GM21423 (cell line): ENCODE data around the gene MRRF.
"Not testable (repeated sequence)": the region's sequence is repeated elsewhere in the genome, so short reads cannot be mapped to it uniquely, and the experiment has no call there.

Experiments used
- ATAC-seq: cut with Tn5 transposase; IDR thresholded peaks from one replicate; pipeline ENCODE4 v1.9.1; 2021; ENCODE audit warnings: mild to moderate bottlenecking, moderate library complexity; ENCODE audit not compliant: unreplicated experiment

Gene MRRF

DNA sequence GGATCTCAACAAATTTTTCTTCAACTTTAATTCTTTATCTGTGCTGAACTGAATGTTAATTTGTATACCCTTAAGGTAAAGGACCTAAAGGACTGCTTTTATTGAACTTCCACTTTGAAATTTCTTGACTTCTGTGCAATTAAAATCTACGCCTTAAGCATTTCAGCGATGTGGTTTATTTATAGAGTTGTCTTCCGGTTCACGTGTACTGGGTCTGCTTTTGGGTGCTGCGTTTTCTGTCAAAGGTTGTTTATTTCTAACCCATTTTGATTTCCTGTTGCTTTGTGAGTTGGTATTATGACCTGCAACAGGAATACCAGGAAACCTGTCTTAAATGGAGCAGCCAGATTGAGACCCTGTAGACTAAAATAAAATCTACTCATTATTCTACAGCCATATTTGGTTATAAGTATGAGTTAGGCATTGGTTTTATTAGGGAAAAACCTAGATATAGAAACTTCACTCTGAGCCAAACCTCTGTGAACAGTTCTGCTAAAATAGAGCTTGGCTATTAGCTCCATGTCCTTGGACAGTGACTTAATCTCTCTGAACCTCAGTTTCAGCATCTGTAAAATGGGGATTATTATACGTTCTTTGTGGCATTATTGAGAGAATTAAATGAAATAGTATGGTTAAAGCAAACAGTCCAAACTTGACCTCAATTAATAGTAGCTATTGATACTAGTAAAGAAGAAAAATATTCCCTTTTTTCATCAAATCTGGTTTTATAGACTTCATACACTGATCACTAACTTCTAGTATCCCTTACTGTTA, 3.5 kb downstream of the MRRF start:
- no peak for ATAC-seq

DNA sequence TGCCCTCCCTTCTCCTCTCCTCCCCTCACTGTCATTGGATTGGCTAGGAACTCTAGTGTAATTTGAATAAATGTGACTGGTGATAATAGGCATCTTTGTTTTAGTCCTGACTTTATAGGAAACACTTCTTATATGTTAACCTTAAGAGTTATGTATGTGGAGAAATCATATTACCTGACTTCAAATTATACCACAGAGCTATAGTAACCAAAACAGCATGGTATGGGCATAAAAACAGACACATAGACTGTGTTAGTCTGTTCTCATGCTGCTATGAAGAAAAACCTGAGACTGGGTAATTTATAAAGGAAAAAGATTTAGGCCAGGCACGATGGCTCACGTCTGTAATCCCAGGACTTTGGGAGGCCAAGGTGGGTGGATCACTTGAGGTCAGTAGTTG, 9.4 kb downstream of the MRRF start:
- no peak for ATAC-seq

DNA sequence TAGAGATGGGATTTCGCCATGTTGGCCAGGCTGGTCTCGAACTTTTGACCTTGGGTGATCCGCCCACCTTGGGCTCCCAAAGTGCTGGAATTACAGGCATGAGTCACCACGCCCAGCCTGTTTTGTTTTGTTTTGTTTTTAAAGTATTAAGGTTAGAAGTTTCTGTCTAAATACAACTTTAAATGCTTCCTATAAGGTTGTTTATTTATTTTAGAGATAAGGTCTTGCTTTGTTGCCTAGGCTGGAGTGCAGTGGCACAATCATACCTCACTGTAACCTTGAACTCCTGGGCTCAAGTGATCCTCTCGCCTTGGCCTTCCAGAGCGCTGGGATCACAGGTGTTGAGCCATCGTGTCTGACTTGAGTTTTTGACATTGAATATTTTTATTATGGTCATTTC, 11.4 kb downstream of the MRRF start:
- no peak for ATAC-seq

DNA sequence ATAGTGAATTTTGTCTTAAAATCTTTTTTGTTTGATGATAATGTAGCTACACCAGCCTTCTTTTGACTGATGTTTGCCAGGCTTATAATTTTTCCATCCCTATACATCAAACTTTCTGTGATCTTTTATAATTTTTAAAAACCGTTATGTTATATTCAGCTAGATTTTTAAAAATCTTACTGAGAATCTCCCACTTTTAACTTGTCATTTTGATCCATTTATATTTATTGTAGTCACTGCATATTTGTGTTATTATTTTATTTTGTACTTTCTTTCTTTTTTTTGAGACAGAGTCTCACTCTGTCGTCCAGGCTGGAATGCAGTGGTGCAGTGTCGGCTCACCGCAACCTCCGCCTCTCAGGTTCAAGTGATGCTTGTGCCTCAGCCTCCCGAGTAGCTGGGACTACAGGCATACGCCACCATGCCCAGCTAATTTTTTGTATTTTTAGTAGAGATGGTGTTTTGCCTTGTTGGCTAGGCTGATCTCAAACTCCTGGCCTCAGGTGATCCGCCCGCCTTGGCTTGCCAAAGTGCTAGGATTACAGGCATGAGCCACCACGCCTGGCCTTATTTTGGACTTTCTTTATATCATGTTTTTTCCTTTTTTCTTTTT, 12.7 kb downstream of the MRRF start:
- ATAC-seq, result no peak

DNA sequence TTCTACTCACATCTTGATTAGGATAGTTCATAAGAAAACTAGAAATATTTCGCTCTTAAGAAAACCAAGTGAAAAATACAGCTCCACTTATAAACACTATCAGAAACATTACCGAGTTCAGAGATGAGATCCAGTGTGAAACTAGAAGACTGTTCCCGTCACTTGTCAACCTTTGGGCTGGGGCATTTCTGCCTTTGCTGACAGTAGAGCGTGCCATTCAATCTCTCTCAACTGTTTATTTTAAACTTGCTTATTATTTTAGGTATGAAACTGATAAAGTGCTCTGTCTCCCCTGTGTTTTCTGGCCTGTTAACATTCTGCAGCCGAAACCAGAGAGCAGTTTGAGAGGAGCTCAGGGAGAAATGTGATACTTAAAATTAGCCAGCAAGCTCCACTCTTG, 16.7 kb downstream of the MRRF start:
- ATAC-seq, result no peak

DNA sequence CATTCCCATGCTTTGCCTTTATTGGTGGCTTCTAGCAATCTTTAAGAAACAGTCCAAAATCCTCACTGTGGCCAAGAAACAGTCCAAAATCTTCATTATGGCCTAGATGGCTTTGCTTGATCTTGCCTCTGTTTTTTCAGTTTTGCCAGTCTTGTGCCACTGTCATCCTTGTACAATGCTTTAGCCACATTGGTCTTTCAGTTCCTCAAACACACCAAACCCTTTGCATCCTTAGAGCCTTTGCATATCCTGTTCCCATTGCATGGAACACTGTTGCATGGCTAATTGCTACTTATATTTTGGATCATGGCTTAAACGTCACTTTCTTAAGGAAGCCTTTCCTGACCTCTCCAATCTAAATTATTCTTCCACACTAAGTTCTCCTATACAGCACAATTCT, 22.1 kb downstream of the MRRF start:
- peak; percentile 85 for ATAC-seq

DNA sequence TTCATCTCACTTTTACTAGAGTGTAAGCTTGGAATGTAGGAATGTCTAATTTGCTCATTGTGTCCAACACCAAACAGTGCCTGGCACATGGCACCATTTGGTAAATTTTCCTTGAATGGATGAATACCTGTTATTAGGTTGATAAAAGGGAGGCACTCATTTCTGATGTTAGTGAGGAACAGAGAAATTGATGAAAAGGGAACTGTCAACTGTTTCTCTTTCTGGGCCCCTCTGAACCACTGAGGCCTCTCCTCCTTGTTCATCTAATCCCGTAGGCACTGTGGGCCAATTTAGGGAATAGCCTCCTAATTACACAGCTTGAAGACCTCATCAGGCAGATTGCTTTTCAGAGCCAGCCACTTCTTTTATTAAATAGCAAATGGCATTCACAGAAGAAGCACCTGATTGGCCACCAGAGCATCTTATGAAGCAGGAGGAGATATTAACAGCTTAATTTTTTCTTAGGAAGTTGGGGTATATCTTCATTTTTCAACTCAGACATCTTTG, 22.6 kb downstream of the MRRF start:
- ATAC-seq, result no peak

DNA sequence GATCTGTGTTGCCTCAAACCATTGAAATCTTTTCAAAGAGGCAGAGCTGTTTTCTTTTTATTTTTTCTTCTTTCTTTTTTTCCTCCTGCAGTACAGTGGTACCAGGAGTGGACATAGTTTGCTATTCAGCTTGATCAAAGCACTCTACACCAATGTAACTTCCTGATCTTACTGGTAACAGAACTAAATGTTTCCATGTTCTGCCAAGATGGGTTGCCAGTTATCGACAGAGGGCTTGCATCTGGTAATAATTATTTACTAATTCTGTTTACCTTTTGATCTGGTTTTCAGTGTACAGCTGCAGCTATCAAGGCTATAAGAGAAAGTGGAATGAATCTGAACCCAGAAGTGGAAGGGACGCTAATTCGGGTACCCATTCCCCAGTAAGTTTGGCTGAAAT, 26.8 kb downstream of the MRRF start:
- ATAC-seq, result no peak

DNA sequence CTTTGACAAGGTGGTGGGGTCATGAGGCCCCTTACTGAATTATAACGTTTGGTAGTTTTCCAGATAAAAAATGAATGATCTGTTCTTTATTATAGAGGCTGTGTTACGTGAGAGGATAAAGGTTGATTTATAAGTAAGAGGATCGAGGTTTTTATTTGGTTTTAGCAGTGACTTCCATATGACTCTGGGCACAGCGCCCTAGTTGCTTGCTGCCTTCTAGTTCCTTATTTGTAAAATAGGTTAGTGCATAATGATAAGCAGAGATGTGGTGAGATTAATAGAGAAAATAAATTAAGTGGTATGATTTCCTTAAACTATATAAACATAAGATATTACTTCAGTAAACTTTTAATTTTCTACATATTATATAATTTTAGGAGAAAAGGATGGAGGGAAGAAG, 29.8 kb downstream of the MRRF start:
- no peak for ATAC-seq

DNA sequence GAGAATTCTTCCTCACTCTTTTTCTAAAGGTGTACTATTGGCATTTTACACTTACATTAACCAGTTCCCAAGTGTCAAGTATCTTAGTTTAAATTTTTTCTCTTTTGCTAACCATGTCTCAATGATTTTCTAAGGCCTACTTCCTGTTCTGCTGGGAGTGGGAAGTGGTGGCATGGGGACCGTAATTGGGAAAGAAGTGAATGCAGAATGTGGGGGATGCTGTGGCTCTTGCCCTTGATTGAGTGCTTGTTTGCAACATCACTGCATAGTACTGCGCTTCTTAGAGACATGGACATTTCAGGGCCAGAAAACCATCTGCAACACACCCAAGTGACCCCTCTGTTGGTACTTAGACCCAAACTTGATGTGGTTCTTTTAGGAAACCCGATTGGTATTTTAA, 32.8 kb downstream of the MRRF start:
- ATAC-seq, result no peak

DNA sequence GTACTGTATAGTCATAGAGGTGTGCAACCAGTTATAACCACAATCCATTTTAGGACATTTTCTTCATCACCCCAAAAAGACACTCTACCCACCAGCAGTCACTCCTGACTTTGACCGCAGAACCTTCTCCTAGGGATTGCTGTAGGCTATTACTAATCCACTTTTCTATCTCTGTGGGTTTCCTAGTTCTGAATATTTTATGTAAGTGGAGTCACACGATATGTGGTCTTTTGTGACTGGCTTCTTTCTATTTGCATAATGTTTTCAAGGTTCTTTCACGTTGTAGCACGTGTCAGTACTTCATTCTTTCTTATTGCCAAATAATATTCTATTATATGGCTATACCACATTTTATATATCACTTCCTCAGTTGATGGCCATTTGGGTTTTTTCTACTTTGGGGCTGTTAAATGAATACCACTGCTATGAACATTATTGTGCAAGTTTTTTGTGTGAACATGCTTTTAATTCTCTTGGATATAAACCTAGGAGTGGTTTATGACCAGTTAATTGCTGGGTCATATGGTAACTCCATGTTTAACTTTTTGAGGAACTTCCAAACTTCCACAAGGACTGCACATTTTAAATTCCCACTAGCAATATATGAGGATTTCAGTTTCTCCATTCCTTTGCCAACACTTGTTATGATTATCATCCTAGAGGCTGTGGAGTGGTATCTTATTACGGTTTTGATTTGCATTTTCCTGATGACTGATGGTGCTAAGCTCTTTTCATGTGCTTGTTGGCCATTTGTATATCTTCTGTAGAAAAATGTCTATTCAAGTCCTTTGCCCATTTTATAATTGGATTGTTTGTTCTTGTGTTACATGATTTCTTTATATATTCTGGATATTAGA, 37.8 kb downstream of the MRRF start:
- no peak for ATAC-seq

DNA sequence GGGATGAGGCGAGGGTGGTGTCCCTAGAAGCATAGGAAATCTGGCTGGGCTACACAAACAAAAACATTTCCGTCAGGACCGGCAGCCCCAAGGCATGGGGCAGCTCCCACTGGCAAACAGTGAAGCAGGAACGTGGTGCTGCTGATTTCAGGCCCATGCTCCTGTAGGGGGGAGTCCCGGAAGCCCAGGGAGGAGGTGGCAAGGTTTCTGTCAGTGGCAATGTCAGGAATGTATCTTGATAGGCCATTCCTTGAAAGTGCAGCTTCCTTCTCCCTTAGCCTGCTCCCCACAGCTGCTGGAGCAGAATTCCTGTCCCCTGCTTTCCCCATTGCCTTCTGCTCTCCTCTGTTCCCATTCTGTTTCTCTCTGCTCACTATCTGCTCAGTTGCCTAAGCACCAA, 42.4 kb downstream of the MRRF start:
- ATAC-seq, result no peak

DNA sequence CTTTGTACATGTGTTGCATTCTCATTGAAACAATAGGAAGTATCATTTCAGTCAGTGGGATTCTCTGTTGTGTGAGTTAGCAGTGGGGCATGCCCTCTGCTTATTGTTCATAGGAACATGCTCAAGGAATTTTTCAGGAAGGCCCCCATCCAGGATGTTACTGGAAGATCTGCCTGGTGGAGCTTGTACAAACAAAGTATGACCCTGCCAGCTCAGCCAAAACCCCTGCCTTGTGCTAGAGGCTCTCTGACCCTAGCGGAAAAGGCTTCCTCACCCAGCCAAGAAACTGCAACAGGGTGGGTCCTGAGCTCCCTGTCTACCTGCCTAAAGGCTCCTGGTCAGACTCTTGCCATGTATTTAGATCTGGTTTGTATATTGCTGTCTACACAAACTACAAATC, 43.2 kb downstream of the MRRF start:
- ATAC-seq, result no peak

DNA sequence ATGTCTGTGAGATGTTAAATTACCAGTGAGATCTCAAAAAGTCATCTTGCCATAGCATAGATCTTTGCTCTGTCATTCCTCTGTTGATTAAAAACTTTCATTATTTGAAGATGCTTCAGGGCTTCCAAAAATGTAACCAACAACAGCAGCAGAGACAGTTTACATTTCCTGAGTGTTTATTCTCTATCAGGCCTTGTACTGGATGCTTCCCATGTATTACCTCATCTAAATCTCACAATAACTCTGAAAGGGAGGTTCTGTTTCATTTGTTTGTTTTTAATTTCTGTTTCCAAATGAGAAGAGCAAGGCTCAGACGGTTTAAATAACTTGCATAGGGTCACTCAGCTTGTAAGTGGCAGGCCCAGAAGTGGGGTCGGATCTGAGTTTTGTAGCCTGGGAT, 45.2 kb downstream of the MRRF start:
- no peak for ATAC-seq

DNA sequence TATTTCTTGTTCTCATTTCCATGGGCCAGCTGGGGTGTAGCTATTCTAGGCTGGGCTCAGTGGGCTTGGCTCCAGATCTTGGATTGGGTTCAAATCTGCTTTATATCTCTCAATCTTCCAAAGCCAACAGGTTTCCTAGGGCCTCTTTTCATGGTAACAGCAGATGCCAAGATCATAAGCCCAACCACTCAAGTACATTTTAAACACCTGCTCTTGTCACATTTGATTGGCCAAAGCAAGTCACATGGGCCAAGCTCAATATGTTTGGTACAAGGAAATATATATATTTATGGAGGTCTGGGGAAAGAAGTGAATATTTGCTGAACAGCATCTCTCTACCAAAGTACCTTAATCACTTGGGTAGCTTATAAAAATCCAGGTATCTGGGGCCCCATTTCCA, 49.5 kb downstream of the MRRF start:
- no peak for ATAC-seq

DNA sequence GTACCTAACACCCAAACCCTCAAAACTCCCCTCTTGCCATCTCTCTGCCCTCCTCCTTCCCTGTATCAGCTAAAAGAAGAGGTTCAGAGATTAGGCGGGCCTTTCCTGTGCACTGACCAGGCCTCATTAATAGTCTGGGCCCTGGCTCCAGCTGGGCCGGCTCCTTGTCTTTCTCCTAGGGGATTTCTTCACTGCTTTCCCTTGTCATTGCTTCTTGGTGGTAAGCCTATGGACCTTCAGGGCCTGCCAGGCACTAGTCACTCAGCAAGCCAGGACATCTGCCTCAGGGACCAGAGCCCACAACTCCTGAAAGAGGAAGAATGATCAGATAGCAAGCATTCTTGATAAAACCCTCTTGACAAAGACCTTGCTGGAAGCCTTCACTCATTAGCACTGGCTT, 50.9 kb downstream of the MRRF start:
- no peak for ATAC-seq

DNA sequence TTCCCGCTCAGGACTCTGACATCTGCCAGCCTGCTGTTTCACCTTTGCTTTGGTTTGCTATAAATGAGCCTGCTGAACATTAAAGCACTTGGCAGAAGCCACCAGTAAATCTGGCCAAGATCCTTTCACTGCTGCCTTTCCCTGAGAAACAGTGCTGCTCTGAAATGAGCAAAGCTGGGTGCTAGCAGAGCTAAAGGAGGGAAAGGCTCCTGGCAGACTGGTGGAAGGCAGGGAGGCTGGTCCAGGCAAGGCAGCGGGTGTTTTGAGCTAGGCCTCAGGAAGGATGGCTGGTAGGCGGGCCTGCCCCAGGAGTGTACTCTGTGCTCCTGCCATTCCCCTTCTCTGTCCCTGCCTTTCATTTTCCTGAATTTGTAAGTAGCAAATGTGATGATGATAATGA, 53.6 kb downstream of the MRRF start:
- no peak for ATAC-seq

DNA sequence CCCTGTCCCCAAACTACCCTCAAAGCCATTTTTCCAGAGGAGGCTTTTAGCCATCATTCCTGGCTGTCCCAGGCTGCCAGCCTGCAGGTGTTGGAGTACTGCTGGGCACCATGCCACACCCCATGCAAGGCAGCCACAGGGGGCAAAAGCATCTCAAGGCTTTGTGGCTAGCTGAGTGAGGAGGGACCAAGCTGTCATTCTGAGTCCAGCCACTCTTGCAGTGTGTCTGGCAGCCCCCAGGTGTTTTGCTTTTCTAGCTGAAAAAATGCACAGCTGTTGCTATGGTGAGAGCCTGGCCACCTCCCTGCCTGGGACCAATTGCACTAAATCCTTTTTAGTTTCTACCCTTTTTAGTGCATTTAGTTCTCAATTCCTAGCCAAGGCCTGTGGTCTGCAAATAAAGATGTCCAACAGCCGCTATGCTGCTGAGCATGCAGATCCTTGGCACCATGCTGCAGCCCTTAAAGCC, 55.8 kb downstream of the MRRF start:
- ATAC-seq, result no peak

DNA sequence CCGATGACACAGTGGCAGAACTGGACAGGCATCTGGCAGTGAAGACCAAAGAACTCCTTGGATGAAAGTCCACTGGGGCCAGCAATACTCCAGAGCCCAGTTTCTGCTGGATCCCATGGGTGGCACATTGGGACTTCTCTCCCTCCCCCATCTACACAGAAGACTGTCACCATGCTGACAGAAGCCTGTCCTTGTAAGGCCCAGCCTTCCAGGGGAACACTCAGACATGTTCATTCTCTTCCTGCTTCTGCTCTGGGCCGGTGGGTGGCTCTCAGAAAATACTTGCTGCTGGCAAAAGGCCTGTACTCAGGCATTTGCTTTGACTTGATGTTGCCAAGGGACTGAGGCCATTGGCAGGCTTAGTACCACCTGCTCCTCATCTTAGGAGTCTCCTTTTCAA, 57.9 kb downstream of the MRRF start:
- ATAC-seq, result no peak

DNA sequence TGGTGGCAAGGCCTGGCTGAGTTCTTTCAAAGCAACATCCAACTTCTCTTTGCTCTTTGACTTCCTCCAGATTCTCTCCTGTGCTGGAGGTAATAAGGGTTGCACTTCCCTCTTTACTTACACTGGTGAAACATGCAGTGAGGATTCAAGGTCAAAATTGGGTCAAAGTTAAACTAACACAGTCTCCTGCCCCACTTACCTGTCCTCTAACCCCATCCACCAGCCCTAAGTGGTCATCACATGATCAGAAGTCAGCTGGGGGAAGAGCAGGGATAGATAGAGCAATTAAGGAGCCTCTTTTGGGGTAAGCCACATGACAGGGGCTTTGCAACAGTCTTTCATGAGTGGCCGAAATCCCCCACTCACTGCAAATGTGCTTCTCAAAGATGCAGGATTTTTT, 60.0 kb downstream of the MRRF start:
- not testable (repeated sequence) for ATAC-seq

DNA sequence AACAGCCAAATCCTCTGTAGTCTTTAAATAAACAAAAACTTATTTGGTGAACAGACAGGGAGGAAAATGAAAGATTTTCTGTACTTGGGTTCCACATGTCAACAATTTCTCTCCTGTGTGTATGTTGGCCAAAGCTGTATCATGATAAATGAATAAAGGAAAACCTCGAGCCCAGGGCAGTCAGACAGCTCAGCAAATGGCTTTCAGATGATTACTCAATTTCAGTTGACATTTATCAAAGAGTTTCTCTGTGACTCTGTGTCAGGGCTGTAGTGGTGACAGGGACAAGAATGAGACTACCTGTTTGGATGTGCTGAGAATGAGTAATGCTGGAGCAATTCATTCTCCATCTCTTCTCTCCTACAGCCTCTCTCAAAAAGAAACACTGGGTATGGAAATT, 60.4 kb downstream of the MRRF start:
- no peak for ATAC-seq

DNA sequence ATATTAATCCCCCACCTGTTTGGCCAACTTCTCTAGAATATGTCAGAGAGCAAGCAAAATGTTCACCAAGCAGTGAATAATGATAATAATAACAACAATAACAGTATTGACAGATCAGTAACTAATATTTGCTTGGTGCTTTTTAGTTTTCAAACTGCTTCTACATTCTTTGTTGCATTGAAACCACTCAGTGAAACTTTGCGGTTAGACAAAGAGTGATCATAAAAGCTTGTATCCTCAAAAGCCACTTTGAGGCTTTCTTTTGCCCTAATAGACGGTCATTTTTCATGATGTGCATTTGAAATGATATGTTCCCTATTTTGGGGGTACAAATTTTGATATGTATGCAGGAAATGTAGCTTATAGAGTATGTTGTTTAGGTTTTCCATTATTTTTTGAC, 62.5 kb downstream of the MRRF start:
- no peak for ATAC-seq
